Nephron (organoid): ENCODE data around the gene ZBTB20.

Experiments
- H3K27ac Mint-ChIP-seq, 3 experiments: 2 replicates each; pipeline ENCODE4 v1.8.0; 2020; ENCODE audit warnings: mixed read lengths in 3 of 3, mild to moderate bottlenecking in 2 of 3, moderate library complexity in 1 of 3
- H3K27me3 Mint-ChIP-seq: 2 replicates; pipeline ENCODE4 v1.8.0; 2021; ENCODE audit warnings: low read depth, mild to moderate bottlenecking, moderate library complexity, mixed read lengths
- H3K36me3 Mint-ChIP-seq: 2 replicates; pipeline ENCODE4 v1.8.0; 2020; ENCODE audit warnings: low read depth, mixed read lengths
- H3K4me1 Mint-ChIP-seq: 2 replicates; pipeline ENCODE4 v1.8.0; 2020; ENCODE audit warnings: mixed read lengths
- H3K4me3 Mint-ChIP-seq, 3 experiments: 2 replicates each; pipeline ENCODE4 v1.8.0; 2020; ENCODE audit warnings: mild to moderate bottlenecking in 3 of 3, mixed read lengths in 3 of 3, moderate library complexity in 2 of 3
- H3K9me3 Mint-ChIP-seq: 2 replicates; pipeline ENCODE4 v1.8.0; 2020; ENCODE audit warnings: mixed read lengths
- CTCF ChIP-seq, 3 experiments: fragments of 200-600 bp; sonication (generic); IDR thresholded peaks; one replicate each; pipeline ENCODE4 v1.5.0; 2021; ENCODE audit warnings: antibody characterized with exemption in 3 of 3; ENCODE audit not compliant: unreplicated experiment in 3 of 3

The ZBTB20 gene

GRCh38 chr3:115018694-115019093, 128.4 kb downstream of the ZBTB20 start:
- H3K9me3 Mint-ChIP-seq: peaks cover 20% of the 10 kb centered on the region
- H3K27ac Mint-ChIP-seq: no peak overlapping the region
- H3K27me3 Mint-ChIP-seq: no peaks in the 10 kb centered on the region
- no peak overlapping the region for H3K4me3 Mint-ChIP-seq
- H3K36me3 Mint-ChIP-seq: peaks cover 20% of the 10 kb centered on the region
- no peaks in the 10 kb centered on the region for H3K4me1 Mint-ChIP-seq
- TF ChIP-seq CTCF (IDR thresholded peaks at IDR 0.05; ENCODE audit: unreplicated experiment in 3 of 3): no peak

GRCh38 chr3:115007966-115008365, 139.1 kb downstream of the ZBTB20 start:
- no peak overlapping the region for H3K27ac Mint-ChIP-seq
- H3K27me3 Mint-ChIP-seq: no peaks in the 10 kb centered on the region
- no peak overlapping the region for H3K4me3 Mint-ChIP-seq
- H3K4me1 Mint-ChIP-seq: no peaks in the 10 kb centered on the region
- peaks cover 5% of the 10 kb centered on the region for H3K36me3 Mint-ChIP-seq
- peaks cover 13% of the 10 kb centered on the region for H3K9me3 Mint-ChIP-seq
- TF ChIP-seq CTCF (IDR thresholded peaks at IDR 0.05; ENCODE audit: unreplicated experiment in 3 of 3): no peak

GRCh38 chr3:115004201-115005140, 142.6 kb downstream of the ZBTB20 start:
- H3K27me3 Mint-ChIP-seq: no peaks in the 10 kb centered on the region
- H3K9me3 Mint-ChIP-seq: peaks cover 2% of the 10 kb centered on the region
- peaks cover 4% of the 10 kb centered on the region for H3K36me3 Mint-ChIP-seq
- TF ChIP-seq CTCF (IDR thresholded peaks at IDR 0.05; ENCODE audit: unreplicated experiment in 3 of 3): no peak
- H3K27ac Mint-ChIP-seq: no peak overlapping the region
- no peaks in the 10 kb centered on the region for H3K4me1 Mint-ChIP-seq
- H3K4me3 Mint-ChIP-seq: no peak overlapping the region

- no peaks in the 10 kb centered on the region for H3K27me3 Mint-ChIP-seq
- no peak overlapping the region for H3K4me3 Mint-ChIP-seq
- no peaks in the 10 kb centered on the region for H3K4me1 Mint-ChIP-seq
- no peak for TF ChIP-seq CTCF (IDR thresholded peaks at IDR 0.05; ENCODE audit: unreplicated experiment in 3 of 3)
- peaks cover 10% of the 10 kb centered on the region for H3K9me3 Mint-ChIP-seq
- H3K36me3 Mint-ChIP-seq: peaks cover 4% of the 10 kb centered on the region
- no peak overlapping the region for H3K27ac Mint-ChIP-seq
Measured at GRCh38 chr3:114998971-114999579, 148.0 kb downstream of the ZBTB20 start.

GRCh38 chr3:114994554-114995341, 152.3 kb downstream of the ZBTB20 start:
- H3K9me3 Mint-ChIP-seq: peaks cover 21% of the 10 kb centered on the region
- no peak for TF ChIP-seq CTCF (IDR thresholded peaks at IDR 0.05; ENCODE audit: unreplicated experiment in 3 of 3)
- no peaks in the 10 kb centered on the region for H3K4me1 Mint-ChIP-seq
- H3K27me3 Mint-ChIP-seq: no peaks in the 10 kb centered on the region
- no peak overlapping the region for H3K4me3 Mint-ChIP-seq
- H3K27ac Mint-ChIP-seq: no peak overlapping the region
- H3K36me3 Mint-ChIP-seq: peaks cover 15% of the 10 kb centered on the region
